GDM1 (cell line): ENCODE measurements around the gene RNF152.

ENCODE experiments used
- DNase-seq: peaks from one replicate; lab custom pipeline; 2025; lab: John Stamatoyannopoulos, UW

RNF152 gene

DNA sequence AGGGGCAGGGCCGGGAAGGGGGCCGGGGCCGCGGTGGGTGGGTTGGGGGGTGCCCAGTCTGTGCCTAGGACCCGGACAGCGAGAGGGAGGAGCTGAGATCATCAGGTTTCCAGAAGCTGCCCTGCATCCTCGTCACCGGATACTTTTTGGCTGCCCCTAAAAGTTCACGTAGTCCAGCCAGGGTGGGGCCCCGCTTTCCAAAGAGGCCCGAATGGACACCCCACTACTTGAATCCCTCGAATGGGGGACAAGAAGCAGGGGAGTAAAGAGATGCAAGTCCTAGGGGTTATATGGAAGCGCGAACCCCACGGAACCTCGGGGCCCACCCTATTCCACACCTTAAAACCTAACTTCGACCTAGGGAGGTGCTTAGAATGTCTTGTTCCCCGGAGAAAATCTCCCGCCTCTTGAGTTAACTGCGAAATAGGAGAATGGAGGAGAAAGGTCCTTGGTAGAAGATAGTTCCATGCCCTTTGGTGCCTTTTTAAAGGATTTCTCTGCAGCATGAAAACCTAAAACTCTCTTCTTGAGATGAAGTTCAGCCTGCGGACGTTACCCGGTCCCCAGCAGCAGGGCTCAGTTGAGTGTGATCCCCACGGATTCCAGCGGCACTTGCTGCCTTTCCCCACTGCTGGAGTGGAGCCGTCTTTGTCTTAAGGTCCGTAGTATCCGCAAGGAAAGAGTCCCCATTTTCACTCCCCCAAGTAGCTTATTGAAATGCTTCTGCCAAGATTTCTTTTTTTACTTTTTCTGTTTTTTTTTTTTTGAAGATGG is 2.1 kb upstream of the RNF152 start:
- DNase-seq, result no peak

DNA sequence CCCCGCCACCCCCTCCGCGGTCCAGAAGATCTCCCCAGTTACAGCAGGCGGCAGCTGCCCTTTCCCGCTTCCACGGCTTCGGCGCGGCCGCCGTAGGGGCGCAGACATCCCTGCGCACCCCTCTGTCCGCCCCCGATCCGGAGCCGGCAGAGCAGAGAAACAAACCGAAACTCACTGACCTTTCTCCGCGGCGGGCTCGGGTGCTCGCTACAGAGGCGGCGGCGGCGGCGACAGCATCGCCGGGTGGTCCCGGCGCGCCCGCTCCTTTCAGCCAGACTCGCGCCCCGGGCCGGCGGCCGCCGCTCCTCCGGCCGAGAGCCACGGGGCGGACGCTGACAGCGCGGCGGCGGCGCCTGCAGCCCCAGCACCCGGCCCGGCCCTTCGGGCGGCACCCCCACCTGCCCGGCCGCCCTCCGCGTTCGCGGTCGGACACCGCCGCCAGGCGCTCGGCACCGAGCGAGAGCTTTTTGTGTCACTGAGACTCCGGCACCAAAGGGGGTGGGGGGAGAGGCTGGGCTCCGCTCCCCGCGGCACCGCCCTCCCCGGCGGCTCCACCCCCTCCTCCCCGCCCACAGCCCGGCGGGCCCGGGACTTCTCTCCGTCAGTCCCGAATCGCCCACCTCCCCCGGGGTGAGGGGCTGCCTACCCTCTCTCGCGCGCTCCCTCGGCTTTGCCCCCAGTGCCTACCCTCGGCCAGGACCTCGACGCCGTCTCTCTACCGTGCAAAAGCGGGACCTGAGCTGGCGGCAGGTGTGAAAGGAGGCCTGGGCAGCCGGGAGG is 1.4 kb upstream of the RNF152 start:
- DNase-seq, result no peak

DNA sequence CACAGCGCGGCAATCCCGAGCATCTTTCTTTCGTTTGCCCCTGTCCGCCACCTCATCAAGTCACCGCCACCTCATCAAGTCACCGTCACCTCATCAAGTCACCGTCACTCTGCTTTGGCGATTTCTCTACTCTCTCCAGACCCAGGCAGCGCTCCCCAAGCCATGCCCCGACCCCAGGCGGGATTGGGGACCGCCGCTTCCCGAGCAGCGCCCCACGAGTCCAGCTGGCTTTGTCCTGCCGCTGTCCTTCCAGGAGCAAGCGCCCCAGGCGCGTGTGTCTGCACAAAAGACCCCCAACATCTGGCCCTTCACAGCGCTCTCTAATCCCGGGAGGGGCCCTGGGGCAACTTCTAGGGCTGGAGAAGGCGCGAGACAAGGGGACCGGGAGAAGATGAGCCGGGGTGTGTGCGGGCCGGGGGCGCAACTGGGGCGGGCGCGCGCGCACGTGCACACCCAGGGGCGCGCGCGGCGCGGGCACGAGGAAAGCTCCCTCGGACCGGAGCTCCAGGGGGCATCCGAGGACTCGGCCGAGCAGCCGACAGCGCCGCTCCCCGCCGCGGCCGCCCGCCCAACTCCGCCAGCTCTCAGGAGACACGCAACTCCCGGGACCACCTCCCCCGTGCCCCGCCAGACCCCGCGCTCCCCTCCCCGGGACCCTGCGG is 633 bp upstream of the RNF152 start:
- DNase-seq, result no peak

GRCh38 chr18:61891894-61892293 is 913 bp downstream of the RNF152 start:
- DNase-seq, result no peak

GRCh38 chr18:61891271-61891670 is 1.5 kb downstream of the RNF152 start:
- no peak for DNase-seq

DNA sequence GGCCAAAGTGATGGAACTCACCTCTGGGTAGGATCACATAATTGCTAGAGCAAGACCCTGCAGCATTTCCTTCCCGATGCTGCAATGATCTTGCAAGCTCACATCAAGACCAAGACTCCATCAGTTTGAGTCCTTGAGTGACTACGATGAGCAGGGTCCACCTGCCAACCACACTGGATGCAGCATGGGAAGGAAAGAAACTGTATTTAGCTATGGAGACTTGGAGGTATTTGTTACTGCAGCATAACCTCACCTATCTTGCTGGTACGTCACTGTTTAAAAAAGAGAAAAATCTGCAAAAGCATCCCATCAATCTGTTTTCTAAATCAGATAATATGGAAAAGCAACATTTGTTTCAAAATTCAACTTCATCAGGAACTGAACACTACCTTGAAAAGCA is 2.5 kb downstream of the RNF152 start:
- no peak for DNase-seq

- DNase-seq, result no peak
Observed at GRCh38 chr18:61889541-61889940, 3.3 kb downstream of the RNF152 start.

DNA sequence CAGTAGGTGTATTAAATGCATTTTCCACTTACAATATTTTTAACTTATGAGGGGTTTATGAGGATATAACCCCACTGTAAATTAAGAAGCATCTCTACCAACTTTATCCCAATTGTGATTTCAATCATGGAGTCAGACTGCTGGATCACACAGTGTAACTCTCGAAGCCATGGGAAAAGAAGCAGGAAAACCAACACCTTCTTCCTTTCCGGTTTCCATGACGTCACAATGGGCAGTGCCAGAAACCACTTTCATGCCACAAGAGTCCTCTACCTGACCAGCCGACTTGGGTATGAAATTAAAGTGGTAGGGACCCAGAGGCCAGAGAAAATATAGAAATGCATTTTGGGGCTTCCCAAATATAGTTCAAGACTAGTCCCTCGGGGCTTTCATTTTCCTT is 4.2 kb downstream of the RNF152 start:
- no peak for DNase-seq

DNA sequence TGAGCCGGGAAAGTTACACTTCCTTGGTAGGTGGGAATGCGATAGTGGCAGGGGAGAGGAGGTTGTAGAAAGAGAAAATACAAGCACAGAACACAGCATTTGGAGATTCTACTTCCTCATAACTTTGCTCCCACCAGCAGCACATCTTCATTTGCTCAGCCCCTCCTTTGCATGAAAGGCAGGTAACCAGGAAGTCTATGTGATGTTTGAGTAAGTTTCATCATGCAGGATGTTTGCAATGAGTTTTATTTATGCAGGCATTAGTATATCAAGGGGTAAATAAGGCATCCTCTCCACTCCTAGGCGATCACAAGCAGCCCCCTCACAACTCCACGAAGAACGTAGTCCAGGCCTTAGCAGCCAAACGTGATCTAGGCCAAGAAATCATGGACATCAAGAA is 5.0 kb downstream of the RNF152 start:
- no peak for DNase-seq

GRCh38 chr18:61883547-61883946 is 9.3 kb downstream of the RNF152 start:
- no peak for DNase-seq

DNA sequence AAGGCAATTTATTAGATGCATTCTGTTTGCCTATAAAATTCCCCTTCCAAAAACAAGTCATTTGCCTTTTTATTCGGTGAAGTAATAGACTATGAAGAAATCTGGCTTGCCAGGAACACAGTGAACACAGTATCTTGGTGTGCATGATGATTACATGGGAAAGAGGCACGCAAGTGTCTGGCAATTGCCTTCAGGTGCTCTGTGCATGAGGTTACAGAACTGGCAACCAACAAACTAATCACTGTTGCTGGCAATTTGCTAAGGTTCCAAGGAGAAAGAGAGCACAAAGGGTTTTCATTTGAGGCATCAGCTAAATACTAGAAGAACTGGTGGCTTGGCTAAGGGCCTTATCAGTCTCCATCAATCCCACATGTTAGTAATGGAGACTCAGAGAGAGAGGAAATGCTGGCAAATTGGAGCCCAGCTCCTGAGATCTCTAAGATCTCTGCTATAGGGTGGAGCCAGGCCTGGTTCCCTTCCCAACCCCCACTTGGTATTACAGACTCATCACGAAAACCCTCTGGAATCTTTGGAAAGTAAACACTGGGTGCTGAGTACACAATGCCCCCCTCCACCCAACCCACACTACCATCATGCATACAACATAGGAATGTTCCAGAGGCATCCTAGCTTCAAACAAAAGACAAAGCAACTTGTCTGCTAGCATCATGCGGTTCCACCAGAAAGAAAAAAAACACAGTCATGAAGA is 10.4 kb downstream of the RNF152 start:
- DNase-seq, result no peak

DNA sequence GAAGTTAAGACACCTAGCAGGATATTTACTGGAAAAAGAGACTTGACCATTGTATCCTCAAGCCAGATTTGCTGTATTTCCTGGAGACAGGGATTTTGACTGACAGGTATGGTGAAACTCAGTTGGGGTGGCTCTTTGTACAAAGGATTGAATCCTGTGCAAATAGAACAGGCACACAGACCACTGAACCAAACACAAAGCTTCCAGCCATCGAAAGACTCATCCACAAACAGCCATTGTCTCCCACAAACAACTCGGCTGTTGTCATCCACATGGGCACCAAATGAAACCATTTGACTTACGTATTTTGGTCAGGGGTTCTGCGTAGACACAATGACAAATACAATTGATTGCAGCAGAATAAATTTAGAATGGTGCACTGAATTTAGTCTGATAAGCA is 15.9 kb downstream of the RNF152 start:
- no peak for DNase-seq

GRCh38 chr18:61870151-61870550 is 22.7 kb downstream of the RNF152 start:
- no peak for DNase-seq

DNA sequence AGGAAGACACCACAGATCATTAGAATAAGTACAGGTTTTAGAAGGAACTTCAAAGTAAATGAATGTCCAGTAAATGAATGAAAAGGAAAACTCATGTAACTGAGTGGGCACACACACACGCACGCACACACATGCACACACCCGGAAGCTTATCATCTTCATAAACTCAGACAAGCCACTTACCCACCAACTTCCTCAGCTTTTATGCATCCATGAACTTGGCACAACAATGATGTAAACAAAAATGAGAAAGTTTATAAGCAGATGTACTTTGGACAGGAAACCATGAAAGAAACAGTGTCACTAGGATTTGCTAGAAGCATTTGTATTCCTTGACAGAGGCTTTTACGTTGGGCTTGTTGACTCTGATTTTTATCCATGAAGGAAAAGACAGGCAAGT is 23.2 kb downstream of the RNF152 start:
- no peak for DNase-seq

DNA sequence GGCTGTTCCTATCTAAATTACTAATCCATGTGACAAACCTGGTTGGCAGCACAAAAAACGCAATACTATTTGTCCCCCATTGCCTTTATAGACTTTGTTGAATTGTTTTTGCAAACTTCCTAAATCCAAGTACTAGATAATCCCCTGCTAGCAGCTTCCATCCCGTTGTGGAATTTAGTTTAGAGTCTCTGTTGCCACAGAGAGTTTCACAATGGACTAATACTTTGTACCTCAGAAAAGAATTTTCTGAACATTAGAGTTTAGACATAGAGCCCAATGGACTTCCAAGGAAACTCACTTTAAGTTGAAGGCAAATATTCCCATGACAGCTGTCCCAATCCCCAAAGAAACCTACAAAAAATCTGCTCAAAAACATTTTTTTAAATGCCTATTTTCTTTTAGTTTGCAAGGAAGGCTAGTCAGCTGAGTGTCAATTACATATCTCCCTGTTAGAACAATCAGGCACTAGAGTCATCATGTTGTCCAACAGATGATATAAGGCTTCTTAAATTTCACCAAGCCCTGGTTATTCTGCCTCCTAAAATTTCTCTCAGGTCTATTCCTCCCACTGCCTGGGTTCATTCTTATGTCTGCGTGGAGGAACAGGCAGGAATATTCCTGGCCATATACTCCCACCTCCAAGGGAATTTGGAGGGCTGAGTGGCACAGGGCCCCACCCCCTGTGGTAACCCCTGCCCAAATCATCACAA is 27.2 kb downstream of the RNF152 start:
- no peak for DNase-seq

- DNase-seq, result no peak
Observed at GRCh38 chr18:61861372-61861771, 31.4 kb downstream of the RNF152 start.

DNA sequence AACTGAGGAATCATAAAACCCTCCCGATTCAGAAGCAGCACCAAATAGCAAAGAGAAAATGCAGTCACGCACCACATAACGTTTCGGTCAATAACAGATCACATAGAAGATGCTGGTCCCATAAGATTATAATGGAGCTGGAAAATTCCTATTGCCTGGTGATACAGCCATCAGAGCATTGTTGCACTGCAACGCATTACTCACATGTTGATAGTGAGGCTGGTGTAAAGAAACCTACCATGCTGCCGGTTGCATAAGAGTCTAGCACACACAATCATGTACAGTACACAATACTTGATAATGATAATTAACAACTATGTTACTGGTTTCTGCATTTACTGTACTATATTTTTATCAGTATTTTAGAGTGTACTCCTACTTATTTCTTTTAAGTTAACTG is 32.5 kb downstream of the RNF152 start:
- no peak for DNase-seq

- DNase-seq, result no peak
Observed at GRCh38 chr18:61859113-61859512, 33.7 kb downstream of the RNF152 start.

DNA sequence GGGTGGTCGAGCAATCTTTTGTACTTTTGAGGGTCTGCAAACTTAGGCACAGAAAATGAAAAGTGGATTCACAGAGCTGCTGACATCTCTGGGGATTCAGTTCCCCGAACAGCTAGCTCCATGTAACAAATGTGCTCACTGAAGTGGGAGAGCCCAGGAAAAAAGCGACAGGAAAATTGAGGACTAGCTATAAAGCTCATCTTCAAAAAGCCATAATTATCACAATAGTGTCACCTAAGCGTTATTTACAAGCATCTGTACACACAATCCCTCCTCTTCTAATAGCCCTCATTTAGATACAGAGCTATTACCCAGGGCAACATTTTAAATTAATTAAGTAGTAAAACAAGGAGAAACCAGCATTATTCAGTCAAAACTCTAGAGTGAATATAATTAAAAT is 36.1 kb downstream of the RNF152 start:
- no peak for DNase-seq

DNA sequence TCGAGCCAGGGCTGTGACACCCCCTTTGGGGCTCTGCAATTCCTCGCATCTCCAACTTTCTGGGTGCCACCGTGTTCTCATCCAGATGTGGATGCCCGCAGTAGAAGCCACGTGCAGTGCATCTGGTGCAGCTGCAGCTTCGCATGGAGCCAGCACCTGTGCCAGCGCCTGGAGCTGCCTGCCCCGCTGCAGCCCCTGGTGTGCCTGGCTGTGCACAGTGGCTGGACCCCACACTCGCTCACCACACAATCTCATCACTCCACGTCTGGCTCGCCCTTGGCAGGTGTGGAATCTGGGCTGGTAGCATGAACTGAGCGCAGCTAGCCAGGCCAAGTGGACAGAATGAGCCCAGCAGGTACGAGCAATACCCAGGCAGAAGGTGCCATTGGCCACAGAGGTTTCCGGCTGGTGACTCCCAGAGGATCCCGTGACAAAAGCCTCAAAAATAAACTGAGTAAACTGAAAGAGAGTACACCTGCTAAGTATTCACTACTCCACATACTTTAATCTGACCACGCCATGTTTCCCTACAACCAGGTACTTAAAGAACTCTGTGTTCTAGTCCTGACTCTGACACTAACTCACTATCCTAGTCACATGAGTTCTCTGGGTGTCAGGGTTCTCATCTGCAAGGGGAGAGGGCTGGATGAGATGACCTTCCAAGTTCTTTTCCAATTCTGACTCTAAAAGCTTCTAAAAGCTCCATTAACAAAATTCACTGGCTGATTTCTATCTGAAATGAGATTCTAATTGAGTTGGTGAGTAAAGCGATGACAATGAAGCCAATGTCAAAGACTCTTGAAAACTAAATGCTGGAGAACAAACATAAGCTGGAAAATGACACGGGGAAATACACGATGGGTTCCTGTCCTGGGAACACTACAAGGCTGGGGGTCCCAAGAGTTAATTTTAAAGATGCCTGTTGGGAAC is 37.1 kb downstream of the RNF152 start:
- no peak for DNase-seq
